NCI-H345 treated with DMSO at 0.1 percent for 48 hours (cell line): ENCODE data around the gene TCTN2.

ENCODE experiments used
- DNase-seq: peaks from one replicate; lab custom pipeline; 2025; ENCODE audit not compliant: unreplicated experiment; lab: John Stamatoyannopoulos, UW

TCTN2 gene

DNA sequence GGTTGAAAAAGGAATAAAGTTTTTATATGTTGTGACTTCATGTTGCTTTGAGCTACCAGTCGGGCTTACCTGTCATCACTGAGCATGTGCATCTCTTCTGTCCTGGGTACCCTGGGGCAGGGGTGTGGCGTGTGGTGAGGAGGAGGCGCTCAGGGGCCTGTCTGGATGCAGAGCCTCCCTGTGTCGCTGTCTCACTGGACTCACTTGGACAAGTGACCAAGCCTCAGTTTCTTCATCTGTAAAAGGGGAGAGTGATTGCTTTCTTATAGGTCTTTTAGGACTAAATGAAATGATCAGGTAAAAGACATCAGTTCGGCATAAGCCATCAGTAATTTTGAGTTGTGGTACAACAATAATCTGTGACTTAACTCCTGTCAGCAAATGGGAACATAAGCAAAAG, 63.4 kb downstream of the TCTN2 start:
- no peak for DNase-seq

DNA sequence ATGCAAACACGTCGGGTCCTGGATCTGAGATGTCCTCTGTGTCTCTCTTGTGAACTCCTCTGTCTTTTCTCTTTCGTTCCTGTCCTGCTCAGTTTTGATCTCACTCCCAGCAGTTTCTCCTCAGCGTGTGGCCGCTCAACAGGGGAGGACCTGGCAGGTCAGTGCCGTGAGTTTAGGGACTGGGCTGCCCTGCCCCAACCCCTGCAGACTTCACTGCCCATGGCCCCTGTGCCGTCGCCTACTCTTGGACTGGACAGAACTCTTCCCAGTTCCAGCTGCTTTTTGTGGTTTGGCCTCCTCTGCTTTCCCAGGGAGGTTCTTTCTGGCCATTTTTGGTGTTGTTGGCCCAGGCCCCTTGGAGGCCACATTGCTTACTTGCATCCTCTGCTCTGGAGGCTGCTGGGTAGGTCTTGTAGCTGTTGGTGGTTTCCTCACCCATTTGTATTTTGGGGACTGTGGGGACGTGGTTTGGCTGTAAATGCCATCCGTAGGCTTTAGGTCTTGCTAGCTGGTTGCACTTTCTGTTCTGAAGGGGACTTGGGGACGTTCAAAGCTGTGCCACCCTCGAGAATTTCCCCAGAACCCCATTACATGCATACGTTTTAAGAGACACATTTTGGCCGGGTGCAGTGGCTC, 71.1 kb downstream of the TCTN2 start:
- no peak for DNase-seq

DNA sequence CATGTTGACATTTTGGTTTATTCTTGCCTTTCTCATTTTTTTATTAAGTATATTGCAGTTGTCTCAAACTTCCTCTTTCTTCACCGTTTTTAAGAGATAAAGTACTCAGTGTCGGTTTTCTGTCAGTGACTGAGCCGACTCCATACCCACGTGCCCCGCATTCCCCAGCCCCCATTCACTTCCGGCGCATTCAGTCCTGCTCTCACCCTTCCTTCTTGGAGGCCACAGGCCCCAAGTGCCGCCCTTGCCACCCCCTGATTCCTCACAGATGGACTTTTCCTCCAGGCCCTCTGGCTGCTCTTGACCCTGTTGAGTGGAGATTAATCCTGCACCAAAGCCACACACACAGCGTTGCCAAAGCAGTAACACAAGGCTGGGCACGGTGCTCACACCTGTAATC, 72.1 kb downstream of the TCTN2 start:
- no peak for DNase-seq

DNA sequence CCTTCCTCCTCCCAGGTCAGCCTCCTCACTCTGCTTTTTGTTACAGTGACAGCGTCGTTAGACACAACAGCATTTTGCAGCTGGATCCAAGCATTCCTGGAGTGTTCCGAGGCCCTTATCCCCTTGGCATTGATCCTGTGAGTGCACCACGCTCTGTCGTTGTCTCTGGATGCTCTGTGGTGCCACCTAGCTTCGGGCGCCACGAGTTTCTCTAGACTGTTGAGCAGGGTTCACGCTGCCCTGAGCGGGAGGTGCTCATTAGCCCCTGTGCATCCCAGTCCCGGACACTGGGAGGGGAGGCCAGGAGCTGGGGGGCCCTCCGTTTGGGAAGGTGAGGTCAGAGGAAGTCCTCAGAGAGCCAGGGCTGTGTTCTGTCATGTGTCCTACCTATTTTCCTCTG, 73.9 kb downstream of the TCTN2 start:
- DNase-seq: no peak

DNA sequence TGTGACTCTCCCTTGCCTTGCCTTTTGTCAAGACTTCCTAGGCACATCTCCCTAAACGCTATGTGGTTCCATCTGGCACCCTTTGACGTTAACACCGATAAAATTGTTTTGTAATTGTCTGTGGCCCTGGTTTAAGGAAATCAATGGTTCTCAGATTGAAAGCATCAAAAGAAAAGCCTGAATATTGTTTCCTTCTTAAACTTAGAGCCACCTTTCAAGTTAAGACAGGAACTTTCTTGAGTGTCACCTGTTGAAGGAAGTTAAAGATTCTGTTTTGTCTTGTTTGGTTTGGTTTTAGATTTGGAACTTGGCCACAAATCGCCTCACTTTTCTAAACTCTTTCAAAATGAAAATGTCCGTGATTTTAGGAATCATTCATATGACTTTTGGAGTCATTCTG, 76.4 kb downstream of the TCTN2 start:
- DNase-seq: no peak

DNA sequence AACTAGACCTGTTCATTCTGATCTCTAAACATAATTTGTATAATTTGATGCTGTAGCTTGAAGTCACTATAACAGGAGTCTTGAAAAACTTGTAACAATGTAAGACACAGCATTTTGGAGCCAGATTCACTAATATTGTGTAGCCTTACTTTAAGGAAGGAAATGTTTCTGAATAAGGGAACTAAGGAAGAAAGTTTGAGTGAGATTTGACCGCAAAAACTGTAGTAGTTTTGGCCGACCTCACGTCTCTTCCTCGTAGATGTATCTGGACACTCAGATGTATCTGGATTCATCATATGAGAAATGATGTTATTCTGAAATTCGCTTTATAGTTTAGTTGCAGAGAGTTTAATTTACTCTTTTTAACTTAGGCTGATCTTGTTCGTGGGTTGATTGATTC, 77.2 kb downstream of the TCTN2 start:
- DNase-seq: no peak

DNA sequence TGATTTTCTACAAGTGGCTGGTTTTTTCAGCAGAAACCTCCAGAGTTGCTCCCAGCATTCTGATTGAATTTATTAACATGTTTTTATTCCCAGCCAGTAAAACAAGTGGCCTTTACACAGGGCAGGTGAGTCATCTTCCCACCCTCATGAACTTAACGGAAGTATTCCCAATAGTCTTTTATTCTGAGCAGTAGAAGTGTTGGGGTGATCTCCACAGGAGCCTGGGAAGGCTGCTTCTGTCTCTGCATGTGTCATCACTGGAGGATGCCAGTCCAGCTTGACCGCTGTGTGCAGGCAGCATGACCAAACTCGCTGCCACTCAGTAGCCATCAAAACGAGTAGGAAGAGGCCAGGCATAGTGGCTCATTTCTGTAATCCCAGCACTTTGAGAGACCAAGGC, 77.7 kb downstream of the TCTN2 start:
- no peak for DNase-seq

DNA sequence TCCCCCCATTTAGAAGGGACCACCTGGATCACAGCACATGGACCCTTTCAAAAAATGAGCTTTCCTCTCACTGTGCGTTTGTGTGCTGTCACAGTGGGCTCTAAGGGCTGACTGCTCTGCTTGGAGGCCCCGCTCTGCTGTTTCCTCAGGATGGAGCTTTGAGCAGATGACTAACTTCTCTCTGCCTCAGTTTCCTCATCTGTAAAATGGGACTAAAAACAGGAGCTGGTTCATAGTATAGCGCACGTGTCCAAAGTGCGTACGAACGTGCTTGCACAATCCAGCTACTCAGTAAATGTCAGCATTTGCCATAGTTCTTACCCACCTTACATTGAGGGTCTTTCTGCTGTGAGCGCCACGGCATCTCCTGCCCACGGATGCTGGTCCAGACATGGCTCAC, 78.4 kb downstream of the TCTN2 start:
- DNase-seq: no peak

DNA sequence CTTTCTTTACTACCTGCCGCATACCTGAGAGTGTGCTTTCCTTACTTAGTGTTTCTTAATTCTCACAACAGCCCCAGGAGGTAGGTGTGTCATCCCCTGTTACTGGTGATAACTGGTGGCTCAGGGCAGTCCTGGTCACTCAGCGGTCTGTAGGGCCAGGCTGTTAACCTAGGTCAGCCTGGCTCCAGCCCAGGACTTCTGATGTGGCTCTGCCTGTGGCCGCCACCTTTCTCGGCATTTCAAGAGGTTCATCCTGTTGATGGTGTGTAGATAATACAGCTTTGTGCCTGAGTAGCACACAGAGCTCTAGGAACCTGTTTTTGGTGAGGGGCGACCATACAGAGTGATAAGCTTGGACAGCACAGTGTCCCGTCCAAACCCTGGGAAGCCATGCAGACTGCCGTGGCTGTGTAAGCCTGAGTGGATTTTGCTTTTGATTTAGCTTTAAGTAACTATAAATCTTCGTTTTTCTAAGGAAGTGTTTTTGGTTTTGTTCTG, 79.3 kb downstream of the TCTN2 start:
- no peak for DNase-seq

DNA sequence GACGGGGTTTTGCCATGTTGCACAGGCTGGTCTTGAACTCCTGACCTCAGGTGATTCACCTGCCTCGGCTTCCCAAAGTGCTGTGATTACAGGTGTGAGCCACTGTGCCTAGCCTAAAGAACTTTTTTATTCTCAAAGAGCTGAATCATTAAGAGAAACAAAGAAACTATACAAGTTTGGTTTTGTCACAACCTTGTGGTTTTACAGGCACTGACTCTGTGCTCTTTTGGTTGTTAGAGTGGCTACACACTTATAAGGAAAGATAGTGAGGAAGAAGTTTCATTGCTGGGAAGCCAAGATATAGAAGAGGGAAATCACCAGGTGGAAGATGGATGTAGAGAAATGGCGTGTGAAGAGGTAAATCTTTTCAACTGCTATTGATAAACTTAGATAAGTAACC, 81.1 kb downstream of the TCTN2 start:
- no peak for DNase-seq

DNA sequence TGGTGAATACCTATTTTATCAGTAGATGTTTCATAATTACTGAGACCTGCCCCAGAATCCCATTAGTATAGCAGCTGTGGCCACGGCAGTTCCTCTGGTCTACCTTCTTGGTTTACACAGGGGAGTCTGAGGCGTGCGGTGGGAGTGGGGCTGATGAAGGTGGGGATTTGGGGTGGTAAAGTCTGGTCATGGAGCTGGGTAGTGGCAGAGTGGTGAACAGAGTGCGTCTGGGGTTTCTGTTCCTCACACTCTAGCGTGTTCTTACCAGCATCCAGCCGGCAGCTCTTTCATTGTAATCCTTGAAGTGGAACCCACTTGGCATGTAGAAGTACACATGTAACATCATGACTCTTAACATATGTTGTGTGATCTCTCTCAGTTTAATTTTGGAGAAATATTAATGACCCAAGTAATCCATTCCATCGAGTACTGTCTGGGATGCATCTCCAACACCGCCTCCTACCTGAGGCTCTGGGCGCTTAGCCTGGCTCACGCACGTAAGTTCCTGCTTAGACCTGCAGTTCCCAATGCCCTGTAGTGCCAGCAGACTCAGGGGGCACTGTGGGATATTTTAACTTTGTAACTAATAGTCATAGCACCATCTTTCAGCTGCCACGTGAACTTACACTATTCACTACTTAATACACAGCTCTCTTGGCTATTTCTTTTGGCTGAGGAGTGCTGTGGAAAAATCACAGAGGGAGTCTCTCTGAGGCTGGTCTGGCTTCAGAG, 83.3 kb downstream of the TCTN2 start:
- no peak for DNase-seq

DNA sequence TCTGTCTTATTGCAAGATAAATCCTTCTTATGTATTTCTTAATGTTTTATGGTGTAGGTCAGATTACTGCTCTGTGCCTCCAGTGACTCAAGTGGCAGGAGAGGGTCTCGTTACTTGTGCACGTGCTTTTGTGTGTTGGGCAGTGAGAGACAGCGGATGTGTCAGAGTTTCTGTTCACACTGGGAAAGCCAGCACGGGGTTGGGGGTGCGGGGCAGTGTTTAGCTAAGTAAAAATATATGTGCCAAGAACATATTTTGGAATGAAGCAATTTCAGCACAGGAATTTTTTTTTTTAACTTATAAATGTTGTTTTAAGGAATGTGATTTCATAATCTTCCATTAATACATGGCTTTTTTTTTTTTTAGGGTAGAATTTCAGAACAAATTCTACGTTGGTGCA, 86.6 kb downstream of the TCTN2 start:
- DNase-seq: no peak
